Epithelial cell of prostate (primary cell): ENCODE measurements around the gene OR4F6.

Source experiments
- DNase-seq: peaks from one replicate; pipeline ENCODE4 v3.0.0-alpha.2; 2011; ENCODE audit warnings: low read depth, low spot score
- H3K27ac ChIP-seq: fragments of 450-650 bp; 2 replicates; pipeline ENCODE4 v1.5.1; 2017; ENCODE audit warnings: mild to moderate bottlenecking

The OR4F6 gene

DNA sequence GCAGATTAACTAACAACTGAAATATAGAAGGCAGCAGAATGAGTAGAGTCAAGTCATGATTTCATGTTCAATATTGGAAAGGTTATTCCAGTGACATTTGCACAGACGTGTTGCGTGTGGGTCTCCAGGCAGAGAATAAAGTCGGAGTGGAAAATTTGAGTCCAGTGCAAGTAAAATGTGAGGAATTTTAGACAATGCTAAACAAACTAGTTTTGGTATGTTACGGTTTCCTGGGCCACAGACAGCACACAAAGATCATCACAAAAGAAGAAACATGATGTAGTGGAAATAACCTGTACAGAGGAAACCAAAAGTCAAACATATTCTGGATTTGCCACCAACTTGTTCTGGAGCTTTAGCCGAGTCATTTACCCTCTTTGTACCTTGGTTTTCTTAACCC, 367 bp downstream of the OR4F6 start:
- DNase-seq, result no peak
- no peak overlapping the region for H3K27ac ChIP-seq

DNA sequence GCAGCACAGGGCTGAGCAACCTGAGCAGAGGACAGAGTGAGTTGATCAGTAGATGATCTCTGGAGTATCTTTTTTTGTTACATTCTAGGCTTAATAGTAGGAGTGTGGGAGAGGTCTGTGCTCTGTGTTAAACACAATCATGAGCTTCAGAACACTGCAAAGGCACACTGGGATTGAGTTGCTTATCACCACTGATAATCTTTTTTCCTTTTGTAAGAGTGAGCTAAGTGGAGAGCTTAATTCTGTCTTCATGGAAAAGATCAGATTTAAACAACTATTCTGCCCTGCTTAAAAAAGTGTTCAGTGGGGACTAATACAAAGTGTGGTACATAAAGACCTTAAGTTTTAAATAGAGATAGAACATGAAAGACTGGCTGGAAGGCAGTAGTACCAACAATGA, 1.1 kb downstream of the OR4F6 start:
- no peak overlapping the region for H3K27ac ChIP-seq

DNA sequence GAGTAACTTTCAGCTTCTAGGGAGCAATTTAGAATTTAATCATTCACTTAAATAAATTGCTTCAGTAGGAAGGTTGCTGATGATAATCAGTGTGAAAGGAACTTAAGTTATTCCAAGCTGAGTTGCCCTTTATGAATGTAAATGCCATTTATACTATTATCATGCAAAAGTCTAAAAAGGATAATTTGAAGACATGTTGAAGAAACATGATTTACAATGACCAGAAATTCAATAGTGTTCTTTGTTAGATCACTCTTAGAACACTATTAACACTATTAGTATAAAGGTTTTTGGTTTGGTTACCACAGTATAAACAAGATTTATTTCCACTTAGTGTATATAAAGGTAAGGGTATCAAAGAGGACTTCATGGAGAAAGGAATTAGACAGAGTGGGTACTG, 1.6 kb downstream of the OR4F6 start:
- no peak overlapping the region for H3K27ac ChIP-seq
- DNase-seq, result no peak

More for the DNA sequence above, 1.1 kb downstream of the OR4F6 start:
- no peak for DNase-seq

DNA sequence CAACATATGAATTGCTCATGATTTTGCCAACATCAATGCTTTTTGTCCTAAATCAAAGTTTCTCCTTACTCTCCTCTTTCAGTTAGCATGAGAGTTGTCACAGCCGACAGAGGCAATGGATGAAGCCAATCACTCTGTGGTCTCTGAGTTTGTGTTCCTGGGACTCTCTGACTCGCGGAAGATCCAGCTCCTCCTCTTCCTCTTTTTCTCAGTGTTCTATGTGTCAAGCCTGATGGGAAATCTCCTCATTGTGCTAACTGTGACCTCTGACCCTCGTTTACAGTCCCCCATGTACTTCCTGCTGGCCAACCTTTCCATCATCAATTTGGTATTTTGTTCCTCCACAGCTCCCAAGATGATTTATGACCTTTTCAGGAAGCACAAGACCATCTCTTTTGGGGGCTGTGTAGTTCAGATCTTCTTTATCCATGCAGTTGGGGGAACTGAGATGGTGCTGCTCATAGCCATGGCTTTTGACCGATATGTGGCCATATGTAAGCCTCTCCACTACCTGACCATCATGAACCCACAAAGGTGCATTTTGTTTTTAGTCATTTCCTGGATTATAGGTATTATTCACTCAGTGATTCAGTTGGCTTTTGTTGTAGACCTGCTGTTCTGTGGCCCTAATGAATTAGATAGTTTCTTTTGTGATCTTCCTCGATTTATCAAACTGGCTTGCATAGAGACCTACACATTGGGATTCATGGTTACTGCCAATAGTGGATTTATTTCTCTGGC, 2.5 kb downstream of the OR4F6 start:
- no peak overlapping the region for H3K27ac ChIP-seq
- DNase-seq, result no peak

DNA sequence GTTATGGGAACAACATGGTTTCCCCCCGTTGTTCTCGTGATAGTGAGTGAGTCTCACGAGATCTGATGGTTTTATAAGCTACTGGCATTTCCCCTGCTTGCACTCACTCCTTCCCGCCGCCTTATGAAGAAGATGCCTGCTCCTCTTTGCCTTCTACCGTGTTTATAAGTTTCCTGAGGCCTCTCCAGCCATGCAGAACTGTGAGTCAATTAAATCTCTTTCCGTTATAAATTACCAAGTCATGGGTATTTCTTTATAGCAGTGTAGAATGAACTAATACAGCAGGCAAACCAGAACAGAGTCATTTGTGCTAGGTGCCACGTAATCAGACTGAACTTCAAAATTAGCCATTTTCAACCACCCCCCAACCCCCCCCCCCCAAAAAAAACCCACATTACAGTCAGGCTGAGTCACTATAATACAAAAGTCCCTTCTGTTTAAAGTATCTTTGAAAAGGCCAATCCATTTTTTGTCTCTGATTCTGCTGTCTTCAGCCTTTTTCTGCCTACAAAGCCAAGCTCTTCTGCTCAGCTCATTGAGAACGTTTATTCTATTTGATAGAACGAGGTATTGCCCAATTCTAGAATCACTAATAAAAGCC, 4.1 kb downstream of the OR4F6 start:
- DNase-seq, result no peak

DNA sequence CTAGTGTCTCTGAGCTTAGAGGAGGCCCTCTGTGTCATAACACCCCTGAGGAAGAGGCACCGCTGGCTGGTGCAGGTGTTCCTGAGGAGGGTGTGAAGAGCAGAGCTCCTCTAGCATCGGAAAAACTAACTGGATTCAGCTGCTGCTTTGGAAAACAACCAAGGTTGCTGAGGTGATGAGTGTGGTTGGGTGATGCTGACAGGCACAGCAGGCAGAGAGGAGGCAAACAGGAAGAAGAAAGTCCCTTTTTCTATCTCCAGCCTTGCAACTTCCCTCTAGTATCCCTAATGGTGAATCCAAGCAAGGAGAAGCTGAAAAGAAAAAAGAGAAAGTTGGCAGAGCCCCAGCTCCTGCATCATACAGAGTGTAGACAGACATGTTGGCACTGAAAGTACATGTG, 4.9 kb downstream of the OR4F6 start:
- H3K27ac ChIP-seq, result no peak overlapping the region
- DNase-seq, result no peak

More for the DNA sequence above, 4.1 kb downstream of the OR4F6 start:
- H3K27ac ChIP-seq, result no peak overlapping the region

DNA sequence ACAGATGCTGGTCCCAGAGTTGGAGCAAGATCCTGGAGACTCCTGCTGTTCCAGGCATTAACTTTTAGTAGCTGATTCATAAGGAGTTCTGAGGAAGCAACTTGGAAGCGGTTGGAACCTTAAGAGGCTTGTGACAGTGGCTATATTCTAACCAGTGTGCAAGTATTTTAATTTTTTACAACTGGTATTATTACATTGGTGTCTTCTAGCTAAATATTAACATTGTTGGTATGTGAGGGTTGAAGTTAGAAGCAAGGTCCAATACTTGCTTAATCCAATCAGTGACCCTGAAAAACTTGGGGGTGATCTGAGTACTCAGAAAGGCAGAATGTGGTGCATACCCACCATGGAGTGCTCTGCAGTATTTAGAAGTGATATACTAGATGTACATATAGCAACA, 7.1 kb downstream of the OR4F6 start:
- DNase-seq, result no peak
- no peak overlapping the region for H3K27ac ChIP-seq

DNA sequence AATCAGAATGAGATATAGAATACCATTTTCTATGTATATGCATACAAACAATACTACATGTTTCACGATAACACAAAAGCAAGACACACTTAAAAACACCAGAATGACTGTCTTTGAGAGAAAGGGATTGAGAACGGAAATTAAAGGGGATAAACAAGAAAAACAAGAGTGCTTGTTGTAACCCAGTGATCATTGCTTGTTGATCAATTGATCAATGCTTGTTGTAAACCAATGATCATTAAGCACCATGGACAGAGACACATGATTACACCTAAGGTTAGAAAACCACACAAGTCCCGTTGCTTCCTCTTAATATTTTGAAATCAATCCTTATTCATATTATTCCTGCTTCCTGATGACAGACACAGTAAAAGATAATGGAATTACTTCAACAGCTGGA, 7.6 kb downstream of the OR4F6 start:
- DNase-seq, result no peak
- H3K27ac ChIP-seq, result no peak overlapping the region

DNA sequence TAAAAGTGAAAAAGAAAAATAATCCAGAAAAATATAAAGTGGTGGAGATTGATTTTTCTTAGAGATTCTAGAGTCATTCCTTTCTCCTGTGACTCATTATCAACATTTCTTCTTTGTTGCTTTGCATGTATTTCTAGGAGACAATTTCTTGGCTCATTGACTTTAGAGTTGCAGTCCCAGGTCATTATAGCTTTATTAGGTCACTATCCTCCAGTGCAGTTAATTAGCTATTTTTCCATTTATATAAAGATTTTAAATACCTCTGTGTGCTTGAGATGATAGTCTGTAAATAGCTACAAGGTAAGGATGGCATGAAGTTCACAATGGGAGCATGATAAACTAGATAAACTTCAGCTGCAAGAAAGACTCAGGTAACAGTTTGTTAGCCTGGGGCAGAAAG, 8.6 kb downstream of the OR4F6 start, which contains the start of gene OR4F15:
Gene OR4F15, plus strand, starts transcription at position 301 of the 400 bp plus-strand sequence. CDS start 5,985 bp downstream, outside the sequence.
- DNase-seq, result no peak
- no peak within 1 kb of the TSS for H3K27ac ChIP-seq

DNA sequence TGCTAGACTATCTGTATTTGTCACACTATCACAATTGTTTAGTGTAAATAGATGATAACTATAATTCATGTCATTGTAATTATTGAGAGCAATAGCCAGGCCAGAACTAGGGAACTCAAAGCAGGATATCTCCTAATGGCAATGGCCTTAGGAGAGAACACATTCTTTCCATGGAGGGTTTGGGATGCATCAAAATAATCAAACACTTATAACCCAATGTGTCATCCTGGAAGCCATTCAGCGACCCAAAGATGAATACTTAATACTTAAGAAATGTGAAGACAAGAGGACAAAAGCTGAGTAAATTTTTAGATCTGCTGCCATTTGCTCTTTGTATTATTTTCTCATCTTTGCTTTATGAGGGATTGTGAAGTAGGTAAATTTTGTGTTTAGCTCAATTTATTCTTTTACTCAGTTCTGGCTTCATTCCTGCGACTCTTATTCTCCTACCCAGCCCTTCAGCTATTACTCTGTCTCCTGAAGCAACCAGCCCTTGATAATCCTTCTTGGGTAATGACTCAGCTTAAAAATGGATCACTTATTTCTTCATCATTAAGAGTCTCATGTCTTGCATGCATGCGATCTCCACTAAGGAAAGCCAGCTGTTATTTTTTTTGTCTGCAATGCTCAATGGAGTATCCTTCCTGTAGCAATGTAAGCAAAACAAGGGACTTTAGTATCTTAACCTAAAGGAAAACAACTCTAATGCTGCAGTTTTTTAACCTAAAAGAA, 10.7 kb downstream of the OR4F6 start:
- no peak overlapping the region for H3K27ac ChIP-seq
- no peak for DNase-seq

DNA sequence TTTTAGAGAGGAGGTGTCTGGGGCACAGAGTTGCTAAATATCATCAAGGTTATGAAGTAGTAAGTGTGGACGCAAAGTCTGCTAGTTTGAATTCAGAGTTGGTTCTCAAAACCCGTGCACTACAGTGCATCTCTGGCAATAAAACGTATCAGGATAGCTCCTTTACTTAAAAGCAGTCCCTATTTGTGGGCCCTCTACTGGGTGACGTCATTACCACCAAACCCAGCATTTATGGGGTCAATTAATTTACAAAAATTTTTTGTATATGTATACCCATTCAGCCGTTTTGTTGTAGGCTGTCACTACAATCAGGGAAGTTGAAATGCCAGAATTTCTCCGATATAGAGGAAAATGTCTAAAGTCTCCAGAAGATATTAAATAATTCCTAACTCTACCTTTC, 17.5 kb downstream of the OR4F6 start:
- DNase-seq, result no peak
- no peak overlapping the region for H3K27ac ChIP-seq

DNA sequence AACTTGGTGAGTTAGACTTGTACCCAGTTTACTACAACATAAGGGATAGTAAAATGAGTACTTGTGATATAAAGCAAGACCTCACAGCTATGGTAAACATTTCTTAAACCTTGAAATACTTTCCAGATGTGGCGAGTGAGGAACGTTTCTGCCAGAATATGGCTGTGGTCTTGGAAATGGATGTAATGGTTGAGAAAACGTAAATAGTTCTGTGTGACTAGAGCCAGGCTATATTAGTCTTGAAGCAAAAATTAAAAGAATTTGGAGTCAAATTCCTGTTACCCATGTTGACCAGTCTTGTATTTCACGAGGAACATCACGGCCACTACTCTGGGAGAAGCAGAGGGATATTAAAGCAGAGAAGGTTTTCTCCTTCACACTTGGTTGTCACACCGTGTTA, 23.9 kb downstream of the OR4F6 start:
- H3K27ac ChIP-seq, result no peak overlapping the region
- no peak for DNase-seq

DNA sequence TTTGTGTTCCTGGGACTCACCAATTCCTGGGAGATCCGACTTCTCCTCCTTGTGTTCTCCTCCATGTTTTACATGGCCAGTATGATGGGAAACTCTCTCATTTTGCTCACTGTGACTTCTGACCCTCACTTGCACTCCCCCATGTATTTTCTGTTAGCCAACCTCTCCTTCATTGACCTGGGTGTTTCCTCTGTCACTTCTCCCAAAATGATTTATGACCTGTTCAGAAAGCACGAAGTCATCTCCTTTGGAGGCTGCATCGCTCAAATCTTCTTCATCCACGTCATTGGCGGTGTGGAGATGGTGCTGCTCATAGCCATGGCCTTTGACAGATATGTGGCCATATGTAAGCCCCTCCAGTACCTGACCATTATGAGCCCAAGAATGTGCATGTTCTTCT, 25.5 kb downstream of the OR4F6 start:
- no peak for DNase-seq
- H3K27ac ChIP-seq, result no peak overlapping the region

DNA sequence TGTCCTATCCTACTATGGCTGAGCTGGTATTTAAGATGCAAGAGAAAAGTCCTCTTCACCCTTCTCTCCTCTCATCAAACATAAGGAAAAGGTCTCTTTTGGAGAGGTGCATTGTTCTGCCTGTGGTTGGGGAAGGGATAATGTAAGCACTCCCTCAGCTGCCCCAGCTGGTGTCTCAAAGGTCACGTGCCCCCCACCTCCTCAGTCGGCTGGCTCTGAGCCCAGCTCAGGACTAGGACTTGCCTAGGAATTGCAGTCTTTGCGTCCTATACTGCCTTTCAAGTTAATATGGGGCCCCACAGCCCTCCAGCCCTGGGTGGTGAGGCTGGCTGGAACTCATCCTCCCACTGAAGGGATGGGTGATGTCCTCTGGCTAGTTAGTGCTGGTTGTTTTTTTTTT, 38.3 kb downstream of the OR4F6 start:
- H3K27ac ChIP-seq, result no peak overlapping the region
- no peak for DNase-seq

DNA sequence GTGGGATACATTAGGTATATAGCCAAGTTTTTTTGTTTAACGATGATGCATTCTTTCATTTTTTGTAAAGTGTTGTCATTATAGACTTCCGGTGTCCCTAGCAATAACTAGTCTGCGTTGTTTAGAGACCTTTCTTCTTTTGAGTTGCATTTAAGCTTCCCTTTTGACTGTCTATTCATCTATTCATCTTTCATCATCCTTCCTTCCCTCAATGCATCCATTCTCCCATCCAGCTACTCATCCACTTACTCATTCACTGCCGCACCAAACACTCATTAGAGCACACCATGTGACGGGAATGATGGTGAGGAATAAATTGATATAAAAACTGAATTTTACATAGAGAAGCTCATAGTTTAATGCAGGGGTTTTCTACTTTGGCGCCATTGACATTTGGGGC, 41.6 kb downstream of the OR4F6 start:
- H3K27ac ChIP-seq, result no peak overlapping the region
- DNase-seq, result no peak

DNA sequence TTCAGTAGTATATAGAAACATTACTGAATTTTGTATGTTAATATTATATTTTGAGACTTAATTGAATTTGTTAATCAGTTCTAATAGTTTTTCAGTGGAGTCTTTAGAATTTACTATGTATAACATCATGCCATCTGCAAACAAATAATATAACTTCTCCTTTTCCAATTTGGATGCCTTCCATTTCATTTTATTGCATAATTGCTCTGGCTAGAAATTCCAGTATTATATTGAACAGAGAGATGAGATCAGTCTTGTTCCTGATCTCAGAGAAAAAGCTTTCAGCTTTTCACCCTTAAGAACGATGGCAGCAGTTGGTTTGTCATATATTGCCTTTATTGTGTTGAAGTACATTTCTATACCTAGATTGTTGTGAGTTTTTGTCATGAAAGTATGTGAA, 49.0 kb downstream of the OR4F6 start:
- no peak for DNase-seq
- H3K27ac ChIP-seq, result no peak overlapping the region
